ENCODE measurements around the gene PLXNA4.

Gene PLXNA4

GRCh38 chr7:132424277-132424676 lies 152.0 kb downstream of the PLXNA4 start:
- TF ChIP-seq, protein P1, sequence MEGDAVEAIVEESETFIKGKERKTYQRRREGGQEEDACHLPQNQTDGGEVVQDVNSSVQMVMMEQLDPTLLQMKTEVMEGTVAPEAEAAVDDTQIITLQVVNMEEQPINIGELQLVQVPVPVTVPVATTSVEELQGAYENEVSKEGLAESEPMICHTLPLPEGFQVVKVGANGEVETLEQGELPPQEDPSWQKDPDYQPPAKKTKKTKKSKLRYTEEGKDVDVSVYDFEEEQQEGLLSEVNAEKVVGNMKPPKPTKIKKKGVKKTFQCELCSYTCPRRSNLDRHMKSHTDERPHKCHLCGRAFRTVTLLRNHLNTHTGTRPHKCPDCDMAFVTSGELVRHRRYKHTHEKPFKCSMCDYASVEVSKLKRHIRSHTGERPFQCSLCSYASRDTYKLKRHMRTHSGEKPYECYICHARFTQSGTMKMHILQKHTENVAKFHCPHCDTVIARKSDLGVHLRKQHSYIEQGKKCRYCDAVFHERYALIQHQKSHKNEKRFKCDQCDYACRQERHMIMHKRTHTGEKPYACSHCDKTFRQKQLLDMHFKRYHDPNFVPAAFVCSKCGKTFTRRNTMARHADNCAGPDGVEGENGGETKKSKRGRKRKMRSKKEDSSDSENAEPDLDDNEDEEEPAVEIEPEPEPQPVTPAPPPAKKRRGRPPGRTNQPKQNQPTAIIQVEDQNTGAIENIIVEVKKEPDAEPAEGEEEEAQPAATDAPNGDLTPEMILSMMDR (IDR thresholded peaks at IDR 0.05; ENCODE audit: insufficient read depth, low read depth, low read length, missing control alignments), result no peak
- no peak overlapping the region for H3K4me3 ChIP-seq (ENCODE audit: low read depth, low read length)
- DNase-seq (ENCODE audit: low read depth), result no peak

DNA sequence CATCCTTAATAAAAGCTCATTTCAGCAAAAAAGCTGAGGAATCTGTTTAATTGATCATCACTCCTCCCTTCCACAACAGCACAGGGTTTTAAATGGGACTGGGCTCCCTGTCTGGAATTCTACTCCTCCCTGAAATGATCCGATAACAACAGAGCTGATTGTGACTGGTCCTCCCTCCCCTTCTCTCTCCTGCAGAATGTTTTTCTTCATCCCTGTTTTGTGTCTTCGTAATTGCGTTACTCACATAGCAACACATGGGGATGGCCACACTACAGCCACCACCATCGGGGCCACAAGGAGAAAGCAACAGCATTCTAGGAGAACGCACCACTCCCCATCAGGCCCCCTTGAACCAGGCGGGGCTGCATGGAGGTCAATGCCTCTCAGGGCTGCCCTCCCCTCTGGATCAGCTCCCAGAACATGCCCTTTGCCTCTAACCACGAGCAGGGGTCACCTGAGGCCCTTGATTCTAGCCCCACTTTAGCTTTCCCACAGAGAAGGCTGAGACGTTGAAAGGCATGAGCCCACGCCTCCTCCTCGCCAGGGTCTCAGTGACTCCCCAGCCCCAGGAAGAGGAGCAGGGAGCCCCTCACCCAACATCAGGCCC lies 152.6 kb downstream of the PLXNA4 start:
- TF ChIP-seq, protein P1 (IDR thresholded peaks at IDR 0.05; ENCODE audit: insufficient read depth, low read depth, low read length, missing control alignments), result no peak
- DNase-seq (ENCODE audit: low read depth), result no peak
- no peak overlapping the region for H3K4me3 ChIP-seq (ENCODE audit: low read depth, low read length)

DNA sequence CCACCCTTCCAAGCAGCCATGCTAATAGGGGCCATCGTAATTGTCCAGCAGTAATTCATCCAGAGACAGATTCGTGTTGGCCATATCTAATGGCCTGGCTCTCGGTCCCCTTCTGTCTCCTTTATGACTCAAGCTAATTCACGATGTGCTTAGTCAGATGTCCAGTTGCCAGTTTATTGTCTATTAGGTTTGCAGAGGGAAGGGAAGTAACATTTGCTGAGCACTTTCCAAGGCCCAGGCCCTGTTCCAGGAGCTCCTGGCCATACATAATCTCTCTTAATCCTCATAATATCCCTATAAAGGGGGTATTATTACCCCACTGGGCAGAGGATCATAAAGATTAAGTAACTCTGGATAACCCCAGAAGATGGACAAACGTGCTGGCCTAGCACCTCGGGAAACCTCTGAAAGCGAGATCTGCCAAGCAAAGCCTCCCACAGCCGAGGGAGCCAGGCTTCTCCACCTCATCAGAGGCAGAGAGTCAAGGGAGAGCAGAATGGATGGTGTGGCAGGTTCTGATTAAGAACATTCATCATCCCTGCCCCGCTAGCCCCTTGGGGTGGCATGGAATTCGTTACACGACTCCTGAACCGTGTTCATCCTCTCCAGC lies 153.7 kb downstream of the PLXNA4 start:
- TF ChIP-seq, protein P1 (IDR thresholded peaks at IDR 0.05; ENCODE audit: insufficient read depth, low read depth, low read length, missing control alignments), result no peak
- H3K4me3 ChIP-seq (ENCODE audit: low read depth, low read length), result no peak overlapping the region
- DNase-seq (ENCODE audit: low read depth), result no peak

- TF ChIP-seq, protein P1 (IDR thresholded peaks at IDR 0.05; ENCODE audit: insufficient read depth, low read depth, low read length, missing control alignments), result no peak
- no peak for DNase-seq (ENCODE audit: low read depth)
- no peak overlapping the region for H3K4me3 ChIP-seq (ENCODE audit: low read depth, low read length)
Observed at GRCh38 chr7:132420527-132420926, 155.7 kb downstream of the PLXNA4 start.

DNA sequence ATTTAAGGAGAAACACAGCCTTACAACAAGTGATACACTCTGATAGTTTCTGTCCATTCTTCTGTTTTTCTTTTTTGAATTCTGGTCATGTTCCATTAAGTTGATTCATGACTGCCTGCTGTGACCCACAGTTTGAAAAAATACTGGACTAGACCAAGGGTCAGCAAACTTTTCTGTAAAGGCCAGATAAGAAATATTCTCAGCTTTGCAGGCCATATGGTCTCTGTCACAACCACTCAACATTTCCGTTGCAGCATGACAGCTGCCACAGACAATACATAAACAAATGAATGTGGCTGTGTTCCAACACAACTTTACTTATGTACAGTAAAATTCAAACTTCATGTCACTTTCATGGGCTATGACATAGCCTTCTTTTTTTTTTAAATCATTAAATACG lies 156.7 kb downstream of the PLXNA4 start:
- H3K4me3 ChIP-seq (ENCODE audit: low read depth, low read length), result no peak overlapping the region
- DNase-seq (ENCODE audit: low read depth), result no peak
- TF ChIP-seq, protein P1 (IDR thresholded peaks at IDR 0.05; ENCODE audit: insufficient read depth, low read depth, low read length, missing control alignments), result no peak

- DNase-seq (ENCODE audit: low read depth), result no peak
- H3K4me3 ChIP-seq (ENCODE audit: low read depth, low read length), result no peak overlapping the region
- TF ChIP-seq, protein P1 (IDR thresholded peaks at IDR 0.05; ENCODE audit: insufficient read depth, low read depth, low read length, missing control alignments), result no peak
Observed at GRCh38 chr7:132418840-132419239, 157.4 kb downstream of the PLXNA4 start.

All from GM12865 (cell line).